SK-N-MC (cell line): ENCODE data around the gene CDC20B.

Experiments used
- DNase-seq: peaks from one replicate; pipeline ENCODE4 v3.0.0-alpha.2; 2011; ENCODE audit warnings: low read depth, low spot score
- H3K27ac ChIP-seq: fragments of 200-600 bp; sonication (generic); 2 replicates; pipeline ENCODE4 v1.5.1; 2016; ENCODE audit warnings: mixed run types
- H3K36me3 ChIP-seq: fragments of 200-600 bp; sonication (generic); 2 replicates; pipeline ENCODE4 v1.6.1; 2017; ENCODE audit warnings: antibody characterized with exemption, low read length, mixed read lengths; ENCODE audit not compliant: insufficient read depth
- H3K4me3 ChIP-seq: fragments of 200-600 bp; sonication (generic); 2 replicates; pipeline ENCODE4 v1.5.1; 2016
- H3K9ac ChIP-seq: fragments of 200-600 bp; sonication (generic); 2 replicates; pipeline ENCODE4 v1.8.0; 2017; ENCODE audit warnings: mixed run types, mixed read lengths; ENCODE audit not compliant: insufficient read length
- H3K9me3 ChIP-seq: fragments of 200-600 bp; sonication (generic); 2 replicates; pipeline ENCODE4 v1.6.1; 2017; ENCODE audit warnings: low read depth, mild to moderate bottlenecking, antibody characterized with exemption, low read length, moderate library complexity, mixed read lengths
- EZH2 ChIP-seq: fragments of 200-600 bp; sonication (generic); IDR thresholded peaks from one replicate; pipeline ENCODE4 v1.6.1; 2017; ENCODE audit warnings: antibody characterized with exemption
- FOXP2 ChIP-seq: optimal IDR thresholded peaks from 2 replicates; pipeline ENCODE3; 2011; ENCODE audit warnings: mild to moderate bottlenecking, moderate library complexity; ENCODE audit not compliant: insufficient read depth; ENCODE audit errors: extremely low read length, control extremely low read depth
- POLR2AphosphoS5 ChIP-seq: IDR thresholded peaks from 2 replicates; pipeline ENCODE4 v1.6.1; 2012; ENCODE audit warnings: mild to moderate bottlenecking, low read depth, low read length, borderline replicate concordance

Gene CDC20B

DNA sequence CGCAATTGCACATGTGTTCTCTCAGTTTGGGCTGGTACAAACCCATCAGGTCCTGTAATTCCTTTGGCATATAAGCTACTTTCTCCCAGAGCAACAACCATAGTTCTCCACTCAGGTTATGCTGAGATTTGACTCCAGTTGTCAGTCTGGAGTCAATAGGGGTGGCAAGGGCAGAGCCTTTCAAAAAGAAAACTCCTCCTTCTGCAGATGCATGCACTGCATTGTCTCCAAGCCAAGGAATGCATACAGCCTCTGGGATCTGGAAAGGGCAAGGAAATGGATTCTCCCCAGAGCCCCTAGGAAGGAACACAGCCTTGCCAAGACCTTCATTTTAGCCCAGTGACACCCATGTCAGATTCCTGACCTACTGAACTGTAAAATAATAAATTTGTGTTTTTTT lies 101.6 kb downstream of the CDC20B start:
- H3K27ac ChIP-seq: no peak overlapping the region

DNA sequence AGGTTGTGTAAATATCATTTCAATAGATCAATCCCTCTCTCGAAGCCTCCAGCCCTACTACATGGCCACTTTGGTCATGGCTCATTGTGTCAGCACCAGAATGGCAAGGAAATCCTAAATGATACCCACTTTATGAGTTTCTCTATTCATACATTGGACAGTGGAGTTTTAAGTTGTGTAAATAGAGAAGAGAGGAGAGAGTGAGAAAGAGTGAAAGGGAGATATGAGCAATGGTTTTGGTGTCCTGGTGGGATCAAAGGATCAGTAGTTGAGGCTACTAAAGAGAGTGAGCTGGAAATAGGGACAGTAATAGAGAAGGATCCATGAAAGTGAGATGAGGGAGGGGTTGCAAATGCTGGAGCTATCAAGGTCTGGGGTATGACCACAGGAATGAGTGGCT lies 102.0 kb downstream of the CDC20B start:
- no peaks in the 10 kb centered on the region for H3K9me3 ChIP-seq
- H3K27ac ChIP-seq: no peak overlapping the region
- TF ChIP-seq FOXP2 (no peak), POLR2AphosphoS5 (no peak), EZH2 (no peak)
- no peak for DNase-seq
- H3K36me3 ChIP-seq: no peaks in the 10 kb centered on the region
- no peak overlapping the region for H3K4me3 ChIP-seq
- no peak overlapping the region for H3K9ac ChIP-seq

More for the DNA sequence above, 101.6 kb downstream of the CDC20B start:
- no peaks in the 10 kb centered on the region for H3K9me3 ChIP-seq
- no peaks in the 10 kb centered on the region for H3K36me3 ChIP-seq
- H3K9ac ChIP-seq: no peak overlapping the region
- no peak for TF ChIP-seq FOXP2
- TF ChIP-seq EZH2: no peak
- no peak for TF ChIP-seq POLR2AphosphoS5
- DNase-seq: no peak
- H3K4me3 ChIP-seq: no peak overlapping the region

DNA sequence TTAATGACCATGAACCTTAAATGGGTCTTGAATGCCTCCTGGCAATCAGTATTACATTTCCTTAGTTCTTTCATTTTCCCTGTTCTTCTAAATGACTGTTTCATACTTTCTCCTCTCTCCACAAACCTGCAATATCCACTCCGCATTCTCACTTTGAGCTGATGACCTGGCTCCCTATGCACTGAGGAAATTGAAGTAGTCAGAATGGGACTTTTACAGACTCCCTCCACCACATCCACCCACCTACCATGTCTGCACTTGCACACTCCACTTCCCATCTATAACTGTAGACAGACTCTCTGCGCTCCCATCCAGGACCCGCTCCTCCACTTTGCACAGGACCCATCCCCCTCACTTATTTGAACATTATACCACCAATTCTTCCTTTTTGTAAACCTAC lies 106.7 kb downstream of the CDC20B start:
- H3K4me3 ChIP-seq: no peak overlapping the region
- no peak for DNase-seq
- no peaks in the 10 kb centered on the region for H3K9me3 ChIP-seq
- TF ChIP-seq FOXP2 (no peak), EZH2 (no peak), POLR2AphosphoS5 (no peak)
- no peaks in the 10 kb centered on the region for H3K36me3 ChIP-seq
- no peak overlapping the region for H3K27ac ChIP-seq
- no peak overlapping the region for H3K9ac ChIP-seq

DNA sequence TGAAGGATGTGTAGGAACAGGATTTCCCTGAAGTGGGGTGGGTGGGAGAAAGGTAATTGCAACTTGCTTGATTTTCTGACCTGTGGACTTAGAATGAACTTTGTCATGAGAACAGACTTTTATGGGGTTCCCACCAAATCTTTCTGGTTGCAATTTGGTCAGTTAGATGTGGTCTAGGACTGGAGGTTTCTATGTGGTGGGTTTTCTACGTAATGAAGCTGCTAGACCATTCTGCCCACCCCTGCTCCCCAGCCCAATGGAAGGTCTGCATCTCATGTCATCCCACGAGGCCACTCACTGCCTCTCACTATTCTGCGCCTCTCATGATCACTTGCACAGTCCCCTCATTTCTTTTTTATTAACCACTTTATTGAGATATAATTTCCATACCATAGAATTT lies 108.5 kb downstream of the CDC20B start:
- no peaks in the 10 kb centered on the region for H3K9me3 ChIP-seq
- no peak overlapping the region for H3K27ac ChIP-seq
- no peak overlapping the region for H3K4me3 ChIP-seq
- H3K36me3 ChIP-seq: no peaks in the 10 kb centered on the region
- no peak overlapping the region for H3K9ac ChIP-seq
- DNase-seq: no peak
- TF ChIP-seq EZH2 (no peak), FOXP2 (no peak), POLR2AphosphoS5 (no peak)

DNA sequence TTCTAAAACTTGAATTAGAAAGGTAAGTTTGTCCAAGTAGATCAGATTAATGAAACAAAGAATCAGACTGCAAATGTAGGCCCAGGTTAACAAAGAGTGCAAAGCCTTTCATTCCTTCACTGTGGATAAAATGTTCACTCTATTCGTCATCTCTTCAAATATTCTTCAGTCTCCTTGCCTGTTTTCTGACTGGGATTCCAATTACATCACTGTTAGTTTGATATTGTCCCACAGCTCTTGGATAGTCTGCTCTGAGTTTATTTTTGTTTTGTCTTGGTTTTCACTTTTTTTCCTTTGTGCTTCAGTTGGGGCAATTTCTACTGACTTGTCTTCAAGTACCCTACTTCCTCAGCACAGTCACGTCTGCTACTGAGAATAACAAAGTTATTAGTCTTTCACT lies 109.1 kb downstream of the CDC20B start:
- no peaks in the 10 kb centered on the region for H3K36me3 ChIP-seq
- no peak overlapping the region for H3K4me3 ChIP-seq
- no peak for DNase-seq
- TF ChIP-seq FOXP2 (no peak), EZH2 (no peak), POLR2AphosphoS5 (no peak)
- no peaks in the 10 kb centered on the region for H3K9me3 ChIP-seq
- H3K9ac ChIP-seq: no peak overlapping the region
- no peak overlapping the region for H3K27ac ChIP-seq

DNA sequence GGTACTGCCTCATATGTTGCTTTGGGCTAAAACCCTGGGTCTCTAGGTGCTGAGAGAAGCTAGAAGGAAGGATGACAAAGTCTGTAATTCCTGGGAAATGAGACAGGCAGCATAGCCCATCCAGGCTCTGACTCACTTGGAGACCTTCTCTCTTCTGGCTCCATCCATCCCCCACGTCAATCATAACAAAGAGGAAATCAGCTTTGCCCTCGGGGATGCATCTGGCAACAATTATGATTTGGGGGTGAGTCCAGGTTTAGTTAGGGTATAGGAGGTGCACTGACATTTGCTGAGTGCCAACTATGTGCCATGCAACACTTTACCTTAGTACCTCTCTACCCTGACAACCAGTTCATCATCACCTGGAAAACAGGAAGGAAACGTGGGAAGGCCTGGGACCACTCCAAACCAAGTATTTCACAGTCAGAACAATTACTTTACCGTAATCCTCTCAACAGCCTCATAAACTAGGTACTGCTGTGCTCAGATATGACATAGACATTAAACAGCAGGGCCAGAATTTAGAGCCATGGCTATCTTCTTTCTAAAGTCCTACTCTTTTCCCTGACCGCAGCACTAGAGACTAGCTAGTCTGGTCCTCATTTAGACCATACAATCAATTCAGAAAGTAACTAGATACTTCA lies 109.6 kb downstream of the CDC20B start:
- no peak for TF ChIP-seq FOXP2
- TF ChIP-seq EZH2: no peak
- TF ChIP-seq POLR2AphosphoS5: no peak
- DNase-seq: no peak
- no peaks in the 10 kb centered on the region for H3K9me3 ChIP-seq
- H3K36me3 ChIP-seq: no peaks in the 10 kb centered on the region
- no peak overlapping the region for H3K4me3 ChIP-seq
- no peak overlapping the region for H3K27ac ChIP-seq
- no peak overlapping the region for H3K9ac ChIP-seq
